ENCODE results near the gene PSMB8.

Gene PSMB8

GRCh38 chr6:32833664-32834063, 10.2 kb downstream of the PSMB8 start:
- no peaks in the 10 kb centered on the region for H3K9me3 ChIP-seq (ENCODE audit: control insufficient read depth, low read length)
- no peaks in the 10 kb centered on the region for H3K27me3 ChIP-seq (replicated peaks; ENCODE audit: control insufficient read depth, insufficient read depth, low read length)
- H3K9ac ChIP-seq (ENCODE audit: low read length): no peak overlapping the region
- no peak for DNase-seq (ENCODE audit: low read depth)
- H3K4me3 ChIP-seq (ENCODE audit: low read length): no peak overlapping the region
- peaks cover 7% of the 10 kb centered on the region for H3K4me1 ChIP-seq (ENCODE audit: control insufficient read depth, insufficient read depth, low read length)
- H3K36me3 ChIP-seq (ENCODE audit: control insufficient read depth, insufficient read depth, low read length, severe bottlenecking): peaks cover 48% of the 10 kb centered on the region

- no peak for DNase-seq (ENCODE audit: low read depth)
- Histone ChIP-seq H3K4me1 (ENCODE audit: control insufficient read depth, insufficient read depth, low read length) (peaks cover 2% of the 10 kb centered on the region), H3K27me3 (replicated peaks; ENCODE audit: control insufficient read depth, insufficient read depth, low read length) (no peaks in the 10 kb centered on the region), H3K9ac (ENCODE audit: low read length) (no peak overlapping the region), H3K4me3 (ENCODE audit: low read length) (no peak overlapping the region), H3K9me3 (ENCODE audit: control insufficient read depth, low read length) (no peaks in the 10 kb centered on the region), H3K36me3 (ENCODE audit: control insufficient read depth, insufficient read depth, low read length, severe bottlenecking) (peaks cover 52% of the 10 kb centered on the region)
Observed at GRCh38 chr6:32832535-32832934, 11.3 kb downstream of the PSMB8 start.

- H3K9ac ChIP-seq (ENCODE audit: low read length): no peak overlapping the region
- peaks cover 7% of the 10 kb centered on the region for H3K4me1 ChIP-seq (ENCODE audit: control insufficient read depth, insufficient read depth, low read length)
- H3K4me3 ChIP-seq (ENCODE audit: low read length): no peak overlapping the region
- peaks cover 52% of the 10 kb centered on the region for H3K36me3 ChIP-seq (ENCODE audit: control insufficient read depth, insufficient read depth, low read length, severe bottlenecking)
- no peak for DNase-seq (ENCODE audit: low read depth)
- H3K9me3 ChIP-seq (ENCODE audit: control insufficient read depth, low read length): no peaks in the 10 kb centered on the region
- H3K27me3 ChIP-seq (replicated peaks; ENCODE audit: control insufficient read depth, insufficient read depth, low read length): no peaks in the 10 kb centered on the region
Observed at GRCh38 chr6:32830936-32831335, 12.9 kb downstream of the PSMB8 start.

GRCh38 chr6:32830017-32830416, 13.8 kb downstream of the PSMB8 start:
- Histone ChIP-seq H3K9me3 (ENCODE audit: control insufficient read depth, low read length) (no peaks in the 10 kb centered on the region), H3K4me3 (ENCODE audit: low read length) (no peak overlapping the region), H3K9ac (ENCODE audit: low read length) (no peak overlapping the region), H3K27me3 (replicated peaks; ENCODE audit: control insufficient read depth, insufficient read depth, low read length) (no peaks in the 10 kb centered on the region), H3K4me1 (ENCODE audit: control insufficient read depth, insufficient read depth, low read length) (peaks cover 10% of the 10 kb centered on the region), H3K36me3 (ENCODE audit: control insufficient read depth, insufficient read depth, low read length, severe bottlenecking) (peaks cover 46% of the 10 kb centered on the region)
- DNase-seq (ENCODE audit: low read depth): no peak

- Histone ChIP-seq H3K27me3 (replicated peaks; ENCODE audit: control insufficient read depth, insufficient read depth, low read length) (no peaks in the 10 kb centered on the region), H3K4me1 (ENCODE audit: control insufficient read depth, insufficient read depth, low read length) (peaks cover 10% of the 10 kb centered on the region), H3K4me3 (ENCODE audit: low read length) (no peak overlapping the region), H3K9ac (ENCODE audit: low read length) (no peak overlapping the region), H3K9me3 (ENCODE audit: control insufficient read depth, low read length) (no peaks in the 10 kb centered on the region), H3K36me3 (ENCODE audit: control insufficient read depth, insufficient read depth, low read length, severe bottlenecking) (peaks cover 41% of the 10 kb centered on the region)
- DNase-seq (ENCODE audit: low read depth): no peak
Observed at GRCh38 chr6:32829495-32829894, 14.4 kb downstream of the PSMB8 start.

- no peaks in the 10 kb centered on the region for H3K27me3 ChIP-seq (replicated peaks; ENCODE audit: control insufficient read depth, insufficient read depth, low read length)
- H3K9me3 ChIP-seq (ENCODE audit: control insufficient read depth, low read length): no peaks in the 10 kb centered on the region
- H3K9ac ChIP-seq (ENCODE audit: low read length): no peak overlapping the region
- DNase-seq (ENCODE audit: low read depth): no peak
- no peak overlapping the region for H3K4me3 ChIP-seq (ENCODE audit: low read length)
- peaks cover 29% of the 10 kb centered on the region for H3K36me3 ChIP-seq (ENCODE audit: control insufficient read depth, insufficient read depth, low read length, severe bottlenecking)
- H3K4me1 ChIP-seq (ENCODE audit: control insufficient read depth, insufficient read depth, low read length): peaks cover 10% of the 10 kb centered on the region
Observed at GRCh38 chr6:32827025-32827424, 16.8 kb downstream of the PSMB8 start.

GRCh38 chr6:32825966-32826365, 17.9 kb downstream of the PSMB8 start:
- Histone ChIP-seq H3K9me3 (ENCODE audit: control insufficient read depth, low read length) (no peaks in the 10 kb centered on the region), H3K36me3 (ENCODE audit: control insufficient read depth, insufficient read depth, low read length, severe bottlenecking) (peaks cover 26% of the 10 kb centered on the region), H3K9ac (ENCODE audit: low read length) (no peak overlapping the region), H3K4me3 (ENCODE audit: low read length) (no peak overlapping the region), H3K27me3 (replicated peaks; ENCODE audit: control insufficient read depth, insufficient read depth, low read length) (no peaks in the 10 kb centered on the region), H3K4me1 (ENCODE audit: control insufficient read depth, insufficient read depth, low read length) (peaks cover 10% of the 10 kb centered on the region)
- peak; percentile 52 for DNase-seq (ENCODE audit: low read depth)

GRCh38 chr6:32819729-32820128, 24.1 kb downstream of the PSMB8 start:
- no peaks in the 10 kb centered on the region for H3K36me3 ChIP-seq (ENCODE audit: control insufficient read depth, insufficient read depth, low read length, severe bottlenecking)
- DNase-seq (ENCODE audit: low read depth): peak; percentile 34
- no peak overlapping the region for H3K9ac ChIP-seq (ENCODE audit: low read length)
- peaks cover 13% of the 10 kb centered on the region for H3K4me1 ChIP-seq (ENCODE audit: control insufficient read depth, insufficient read depth, low read length)
- H3K27me3 ChIP-seq (replicated peaks; ENCODE audit: control insufficient read depth, insufficient read depth, low read length): no peaks in the 10 kb centered on the region
- H3K9me3 ChIP-seq (ENCODE audit: control insufficient read depth, low read length): no peaks in the 10 kb centered on the region
- H3K4me3 ChIP-seq (ENCODE audit: low read length): no peak overlapping the region

GRCh38 chr6:32818867-32819266, 25.0 kb downstream of the PSMB8 start:
- no peak for DNase-seq (ENCODE audit: low read depth)
- Histone ChIP-seq H3K9ac (ENCODE audit: low read length) (no peak overlapping the region), H3K27me3 (replicated peaks; ENCODE audit: control insufficient read depth, insufficient read depth, low read length) (no peaks in the 10 kb centered on the region), H3K4me3 (ENCODE audit: low read length) (no peak overlapping the region), H3K9me3 (ENCODE audit: control insufficient read depth, low read length) (no peaks in the 10 kb centered on the region), H3K36me3 (ENCODE audit: control insufficient read depth, insufficient read depth, low read length, severe bottlenecking) (no peaks in the 10 kb centered on the region), H3K4me1 (ENCODE audit: control insufficient read depth, insufficient read depth, low read length) (peaks cover 13% of the 10 kb centered on the region)

- DNase-seq (ENCODE audit: low read depth): peak; percentile 43
- Histone ChIP-seq H3K27me3 (replicated peaks; ENCODE audit: control insufficient read depth, insufficient read depth, low read length) (no peaks in the 10 kb centered on the region), H3K4me1 (ENCODE audit: control insufficient read depth, insufficient read depth, low read length) (peaks cover 13% of the 10 kb centered on the region)
Observed at GRCh38 chr6:32816746-32817204, 27.1 kb downstream of the PSMB8 start, which contains the start of gene HLA-DOB. Gene HLA-DOB (minus strand): TSS chr6:32817002. CDS start chr6:32816951, 51 bp downstream.

GRCh38 chr6:32815996-32816395, 27.9 kb downstream of the PSMB8 start:
- H3K36me3 ChIP-seq (ENCODE audit: control insufficient read depth, insufficient read depth, low read length, severe bottlenecking): no peaks in the 10 kb centered on the region
- DNase-seq (ENCODE audit: low read depth): no peak
- no peak overlapping the region for H3K4me3 ChIP-seq (ENCODE audit: low read length)
- H3K27me3 ChIP-seq (replicated peaks; ENCODE audit: control insufficient read depth, insufficient read depth, low read length): no peaks in the 10 kb centered on the region
- H3K9me3 ChIP-seq (ENCODE audit: control insufficient read depth, low read length): no peaks in the 10 kb centered on the region
- H3K9ac ChIP-seq (ENCODE audit: low read length): no peak overlapping the region
- peaks cover 13% of the 10 kb centered on the region for H3K4me1 ChIP-seq (ENCODE audit: control insufficient read depth, insufficient read depth, low read length)

More at GRCh38 chr6:32816746-32817204, 27.1 kb downstream of the PSMB8 start, which contains the start of gene HLA-DOB:
- H3K4me3 ChIP-seq (ENCODE audit: low read length): no peak within 1 kb of the TSS
- no peak within 1 kb of the TSS for H3K9ac ChIP-seq (ENCODE audit: low read length)
- no peaks in the 10 kb centered on the region for H3K9me3 ChIP-seq (ENCODE audit: control insufficient read depth, low read length)
- no peaks in the 10 kb centered on the region for H3K36me3 ChIP-seq (ENCODE audit: control insufficient read depth, insufficient read depth, low read length, severe bottlenecking)

- no peak for DNase-seq (ENCODE audit: low read depth)
- no peak overlapping the region for H3K4me3 ChIP-seq (ENCODE audit: low read length)
- no peaks in the 10 kb centered on the region for H3K36me3 ChIP-seq (ENCODE audit: control insufficient read depth, insufficient read depth, low read length, severe bottlenecking)
- no peaks in the 10 kb centered on the region for H3K9me3 ChIP-seq (ENCODE audit: control insufficient read depth, low read length)
- no peak overlapping the region for H3K9ac ChIP-seq (ENCODE audit: low read length)
- peaks cover 13% of the 10 kb centered on the region for H3K4me1 ChIP-seq (ENCODE audit: control insufficient read depth, insufficient read depth, low read length)
- no peaks in the 10 kb centered on the region for H3K27me3 ChIP-seq (replicated peaks; ENCODE audit: control insufficient read depth, insufficient read depth, low read length)
Observed at GRCh38 chr6:32815115-32815514, 28.7 kb downstream of the PSMB8 start.
